H1 (cell line): ENCODE results near the gene NPTXR. TPM values are rescaled to one million over a fixed set of nuclear protein-coding genes. Genes with fewer than 3 reads are reported as not detected.

ENCODE experiments used
- CTCF ChIA-PET: fragments of 300-600 bp; sonication (Branson Sonifier 250); formaldehyde crosslinking; loops from one replicate; lab custom pipeline; 2021; ENCODE audit not compliant: partially characterized antibody; lab: Charles Lee
- POLR2A ChIA-PET: fragments of 300-600 bp; sonication (Branson Sonifier 250); formaldehyde crosslinking; loops from one replicate; lab custom pipeline; 2021; ENCODE audit warnings: inconsistent platforms; ENCODE audit not compliant: partially characterized antibody; lab: Charles Lee
- DNase-seq, 2 experiments: peaks; one replicate each; pipeline versions ENCODE4 v3.0.0 to v3.0.0-alpha.2; 2010 to 2022; ENCODE audit warnings: low spot score in 2 of 2, low read depth in 1 of 2, mixed read lengths in 1 of 2
- FAIRE-seq: peaks from 2 replicates; lab custom pipeline; 2011; peaks lifted over from hg19 to GRCh38; lab: Jason Lieb, UNC
- H2AFZ ChIP-seq: 2 replicates; pipeline ENCODE4 v1.8.1; 2012; ENCODE audit warnings: low read length, inconsistent platforms
- H2AK5ac ChIP-seq: 2 replicates; pipeline ENCODE4 v1.6.1; 2013; ENCODE audit warnings: low read depth, low read length
- H2BK120ac ChIP-seq: replicated peaks from 2 replicates; pipeline ENCODE3; 2013; ENCODE audit warnings: low read depth, low read length, inconsistent platforms
- H2BK12ac ChIP-seq: 2 replicates; pipeline ENCODE4 v1.6.1; 2013; ENCODE audit warnings: low read depth, low read length
- H2BK15ac ChIP-seq: 2 replicates; pipeline ENCODE4 v1.6.1; 2013; ENCODE audit warnings: low read length
- H2BK20ac ChIP-seq: 2 replicates; pipeline ENCODE4 v1.6.1; 2013; ENCODE audit warnings: low read length
- H2BK5ac ChIP-seq: 2 replicates; pipeline ENCODE4 v1.6.1; 2013; ENCODE audit warnings: low read depth, low read length
- H3K14ac ChIP-seq: 2 replicates; pipeline ENCODE4 v1.6.1; 2013; ENCODE audit warnings: inconsistent platforms; ENCODE audit not compliant: insufficient read length
- H3K18ac ChIP-seq: 2 replicates; pipeline ENCODE4 v1.6.1; 2013; ENCODE audit warnings: low read length; ENCODE audit errors: extremely low read depth
- H3K23ac ChIP-seq: 2 replicates; pipeline ENCODE4 v1.6.1; 2013; ENCODE audit warnings: inconsistent platforms; ENCODE audit not compliant: insufficient read length
- H3K23me2 ChIP-seq: 2 replicates; pipeline ENCODE4 v1.6.1; 2013; ENCODE audit warnings: low read depth, low read length
- H3K27ac ChIP-seq: 2 replicates; pipeline ENCODE4 v1.6.1; 2011; ENCODE audit warnings: low read depth, low read length, inconsistent platforms
- H3K27me3 ChIP-seq, 4 experiments: replicated peaks in 1 of 4; 1 replicate in 1 of 4; 2 replicates in 3 of 4; pipeline versions ENCODE4 v1.6.1 to v1.8.1; 2011 to 2013; ENCODE audit warnings: low read length in 3 of 4, mild to moderate bottlenecking in 3 of 4, inconsistent platforms in 2 of 4, mixed read lengths in 2 of 4, moderate library complexity in 1 of 4; ENCODE audit not compliant: control insufficient read depth in 3 of 4, insufficient read depth in 3 of 4; ENCODE audit errors: extremely low read depth in 1 of 4
- H3K36me3 ChIP-seq, 4 experiments: 2 replicates each; pipeline versions ENCODE4 v1.6.1 to v1.8.1; 2011 to 2013; ENCODE audit warnings: mild to moderate bottlenecking in 4 of 4, low read length in 3 of 4, moderate library complexity in 2 of 4, control low read depth in 1 of 4, inconsistent platforms in 1 of 4; ENCODE audit not compliant: insufficient read depth in 4 of 4, control insufficient read depth in 2 of 4
- H3K4ac ChIP-seq: replicated peaks from 2 replicates; pipeline ENCODE3; 2013; ENCODE audit warnings: low read length, low read depth, mixed read lengths, inconsistent platforms; ENCODE audit not compliant: insufficient read length
- H3K4me1 ChIP-seq, 4 experiments: replicated peaks in 1 of 4; 1 replicate in 1 of 4; 2 replicates in 3 of 4; pipeline versions ENCODE4 v1.6.1 to v1.8.1; 2011 to 2013; ENCODE audit warnings: low read length in 3 of 4, inconsistent platforms in 2 of 4, mixed read lengths in 1 of 4; ENCODE audit not compliant: insufficient read depth in 4 of 4, control insufficient read depth in 3 of 4
- H3K4me2 ChIP-seq, 2 experiments: 2 replicates each; pipeline versions ENCODE4 v1.6.1 to v1.8.1; 2011 to 2013; ENCODE audit warnings: low read depth in 2 of 2, low read length in 2 of 2, control low read depth in 1 of 2, inconsistent platforms in 1 of 2, mild to moderate bottlenecking in 1 of 2; ENCODE audit not compliant: insufficient read depth in 1 of 2
- H3K4me3 ChIP-seq, 4 experiments: fragments of 200-600, 300-600 bp in 1 of 4; sonication (generic), shearing (Covaris generic), sonication (Bioruptor Twin) in 1 of 4; 2 replicates each; pipeline versions ENCODE4 v1.5.1 to v1.8.1; 2011 to 2016; ENCODE audit warnings: low read length in 4 of 4, low read depth in 3 of 4, control low read depth in 2 of 4, inconsistent platforms in 2 of 4, mild to moderate bottlenecking in 2 of 4, mixed read lengths in 1 of 4, moderate library complexity in 1 of 4; ENCODE audit not compliant: insufficient read depth in 2 of 4; ENCODE audit errors: extremely low read depth in 1 of 4
- H3K56ac ChIP-seq: replicated peaks from 2 replicates; pipeline ENCODE3; 2013; ENCODE audit warnings: low read depth, mild to moderate bottlenecking, mixed read lengths, low read length, inconsistent platforms; ENCODE audit not compliant: insufficient read length
- H3K79me1 ChIP-seq: 2 replicates; pipeline ENCODE4 v1.6.1; 2013; ENCODE audit warnings: low read depth, low read length, control low read depth
- H3K79me2 ChIP-seq, 2 experiments: 2 replicates each; pipeline versions ENCODE4 v1.6.1 to v1.8.1; 2012 to 2013; ENCODE audit warnings: low read length in 2 of 2, mild to moderate bottlenecking in 2 of 2, inconsistent platforms in 1 of 2; ENCODE audit not compliant: insufficient read depth in 2 of 2, control insufficient read depth in 1 of 2
- H3K9ac ChIP-seq, 4 experiments: replicated peaks in 1 of 4; 1 replicate in 1 of 4; 2 replicates in 3 of 4; pipeline versions ENCODE4 v1.6.1 to v1.8.1; 2011 to 2013; ENCODE audit warnings: low read depth in 3 of 4, low read length in 3 of 4, control low read depth in 2 of 4, mild to moderate bottlenecking in 2 of 4, moderate library complexity in 2 of 4, inconsistent platforms in 1 of 4; ENCODE audit errors: extremely low read depth in 1 of 4
- H3K9me3 ChIP-seq, 2 experiments: 2 replicates each; pipeline versions ENCODE4 v1.6.1 to v1.8.1; 2012 to 2013; ENCODE audit warnings: mild to moderate bottlenecking in 2 of 2, moderate library complexity in 2 of 2, control low read depth in 1 of 2, inconsistent platforms in 1 of 2, low read depth in 1 of 2, low read length in 1 of 2, mixed read lengths in 1 of 2; ENCODE audit not compliant: insufficient read depth in 2 of 2
- H4K20me1 ChIP-seq, 2 experiments: replicated peaks in 1 of 2; 2 replicates each; pipeline versions ENCODE3 to v1.8.1; 2011 to 2013; ENCODE audit warnings: inconsistent platforms in 2 of 2, low read length in 2 of 2, mild to moderate bottlenecking in 1 of 2; ENCODE audit not compliant: insufficient read depth in 2 of 2, control insufficient read depth in 1 of 2
- H4K5ac ChIP-seq: 2 replicates; pipeline ENCODE4 v1.6.1; 2013; ENCODE audit warnings: low read length, low read depth, mixed read lengths, inconsistent platforms; ENCODE audit not compliant: insufficient read length
- H4K8ac ChIP-seq: 2 replicates; pipeline ENCODE4 v1.8.0; 2013; ENCODE audit warnings: mild to moderate bottlenecking, moderate library complexity, low read length, inconsistent platforms; ENCODE audit not compliant: insufficient read depth; ENCODE audit errors: extremely low read depth
- H4K91ac ChIP-seq: replicated peaks from 2 replicates; pipeline ENCODE3; 2013; ENCODE audit warnings: low read length, mixed read lengths, inconsistent platforms; ENCODE audit not compliant: insufficient read length
- BACH1 ChIP-seq: IDR thresholded peaks from 2 replicates; pipeline ENCODE4 v1.6.1; 2012; ENCODE audit warnings: low read length, improper control_type of control experiment
- CEBPB ChIP-seq: IDR thresholded peaks from 2 replicates; pipeline ENCODE4 v1.6.1; 2012; ENCODE audit warnings: low read depth, low read length
- CHD1 ChIP-seq: IDR thresholded peaks from 2 replicates; pipeline ENCODE4 v1.6.1; 2012; ENCODE audit warnings: low read depth, low read length, improper control_type of control experiment
- CREB1 ChIP-seq: IDR thresholded peaks from 2 replicates; pipeline ENCODE4 v1.6.1; 2012; ENCODE audit warnings: inconsistent platforms
- EP300 ChIP-seq, 2 experiments: IDR thresholded peaks; 1 replicate in 1 of 2; 2 replicates in 1 of 2; pipeline ENCODE4 v1.6.1; 2011 to 2012; ENCODE audit warnings: low read depth in 2 of 2, low read length in 2 of 2, mild to moderate bottlenecking in 2 of 2, borderline replicate concordance in 1 of 2, inconsistent platforms in 1 of 2, moderate library complexity in 1 of 2
- GABPA ChIP-seq: IDR thresholded peaks from 2 replicates; pipeline ENCODE4 v1.6.1; 2011; ENCODE audit warnings: mild to moderate bottlenecking, low read length, moderate library complexity, borderline replicate concordance; ENCODE audit not compliant: insufficient read depth
- GTF2F1 ChIP-seq: IDR thresholded peaks from 2 replicates; pipeline ENCODE4 v1.6.1; 2012; ENCODE audit warnings: low read depth, low read length, improper control_type of control experiment, borderline replicate concordance
- JUND ChIP-seq: IDR thresholded peaks from 2 replicates; pipeline ENCODE4 v1.6.1; 2011; ENCODE audit warnings: mild to moderate bottlenecking, improper control_type of control experiment, low read length
- NANOG ChIP-seq: IDR thresholded peaks from 2 replicates; pipeline ENCODE4 v1.6.1; 2011; ENCODE audit warnings: low read length, low read depth, mild to moderate bottlenecking, inconsistent platforms; ENCODE audit not compliant: insufficient read depth, poor library complexity, severe bottlenecking
- SIX5 ChIP-seq: IDR thresholded peaks from 2 replicates; pipeline ENCODE4 v1.6.1; 2011; ENCODE audit warnings: mild to moderate bottlenecking, low read depth, low read length
- TAF7 ChIP-seq: optimal IDR thresholded peaks from 2 replicates; pipeline ENCODE3; 2011; ENCODE audit warnings: low read depth, mild to moderate bottlenecking, inconsistent platforms, low read length, moderate library complexity, borderline replicate concordance
- WGBS, 2 experiments: shearing (Covaris generic) in 1 of 2; methylation state at CpG; one replicate each; pipeline versions ENCODE4 v1.1.6 to v1.1.7; 2013 to 2015; ENCODE audit warnings: low lambda C conversion rate in 2 of 2, mixed read lengths in 2 of 2, inconsistent platforms in 1 of 2, low coverage in 1 of 2, missing lambda C conversion rate in 1 of 2; ENCODE audit not compliant: insufficient replicate concordance in 2 of 2, insufficient coverage in 1 of 2, insufficient read length in 1 of 2; ENCODE audit errors: extremely low coverage in 1 of 2, missing lambda C conversion rate in 1 of 2; 5-methylcytosine and 5-hydroxymethylcytosine counted together
- polyA plus RNA-seq, 7 experiments: library from polyadenylated mRNA; depleted of rRNA in 3 of 7; stranded (reverse) in 5 of 7; unstranded in 2 of 7; fragments of >200 nt in 5 of 7; fragments of 200-250 nt in 2 of 7; gene quantifications; 1 replicate in 5 of 7; 2 replicates in 1 of 7; 4 replicates in 1 of 7; pipeline versions ENCODE4 v1.2.1 to v1.2.3, GENCODE V29; 2011 to 2013; ENCODE audit warnings: missing spikeins in 2 of 7, mixed read lengths in 2 of 7
- total RNA-seq: library from RNA; stranded (reverse); fragmentation: NEBNext Ultra II Directional; extraction: Animal tissue kit (Norgen Biotek cat#: 25700); gene quantifications from 2 replicates; pipeline ENCODE4 v1.2.1, GENCODE V29; 2021
- TF ChIP-seq, protein P1 (sequence below): IDR thresholded peaks from 2 replicates; pipeline ENCODE4 v1.6.1; 2012; ENCODE audit warnings: inconsistent platforms

Gene NPTXR
- total and polyA plus RNA-seq, 2 of the 8 experiments (the other 6 are each of a cell fraction or from before 2014, with no cell fraction given), result 3.7 to 6.4 TPM

DNA sequence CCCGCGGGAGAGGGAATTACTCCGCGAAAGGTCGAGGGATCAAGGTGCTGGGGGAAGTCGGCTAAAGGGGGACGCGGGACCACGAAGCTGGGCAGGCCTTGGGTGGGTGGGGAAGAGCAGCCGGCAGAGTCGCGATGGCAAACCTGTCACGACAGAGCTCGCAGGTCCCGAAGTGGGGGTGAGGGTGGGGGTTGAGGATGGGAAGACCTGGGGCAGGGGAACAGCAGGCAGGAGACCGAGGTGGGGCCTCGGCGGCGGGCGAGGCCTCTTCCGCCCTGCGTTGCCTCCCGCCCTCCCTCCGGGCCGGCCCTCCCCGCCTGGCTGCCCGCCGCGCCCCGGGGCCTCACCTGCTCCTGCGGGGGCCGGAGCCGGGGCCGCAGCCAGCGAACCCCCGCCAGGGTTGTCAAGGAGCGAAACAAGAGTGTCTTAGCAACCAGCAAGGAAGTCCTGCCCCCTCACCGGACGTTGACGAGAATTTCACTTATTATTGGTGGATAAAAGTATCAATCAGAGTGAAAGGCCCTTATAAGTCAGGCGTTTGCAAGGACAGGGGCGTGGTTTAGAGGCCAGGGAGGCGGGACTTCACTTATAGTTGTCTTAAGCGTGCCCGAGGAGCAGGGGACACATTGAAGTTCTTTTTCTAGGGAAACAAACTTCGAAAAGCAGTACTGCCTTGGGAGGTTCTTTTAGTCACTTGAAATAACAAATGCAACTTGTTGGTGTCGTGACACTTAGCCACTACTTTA is 49.9 kb downstream of the NPTXR start, which contains the start of gene DNAL4:
DNAL4 (minus strand) TSS at position 423 of the 746 bp plus-strand sequence. CDS start 11,412 bp downstream, outside the sequence.
- DNase-seq, result peak; percentile 89 to 92
- H2AK5ac ChIP-seq, result no peak within 1 kb of the TSS
- H3K27me3 ChIP-seq, result peaks cover 0 to 10% (median 3%) of the 10 kb centered on the region in 4 experiments; a peak in 4 of 7 replicates
- peak within 1 kb of the TSS; percentile 91 for H2AFZ ChIP-seq
- no peak within 1 kb of the TSS for H3K56ac ChIP-seq
- no peak within 1 kb of the TSS; the same call in 1 of the 2 replicates for H4K8ac ChIP-seq
- H2BK20ac ChIP-seq, result no peak within 1 kb of the TSS
- 0 out of 2 replicates have a peak within 1 kb of the TSS, but pooled peaks have one; percentile 35 for H3K18ac ChIP-seq
- no peaks in the 10 kb centered on the region for H3K79me2 ChIP-seq
- no peak within 1 kb of the TSS for H3K14ac ChIP-seq
- no peaks in the 10 kb centered on the region for H3K79me1 ChIP-seq
- 4% methylated on average over 33 of the region's 47 CpGs; no CpG with 5 or more reads in 1 of the 2 experiments for WGBS, 2 experiments
- peak within 1 kb of the TSS; percentile 26 to 85 (median 46); a peak in 6 of 7 replicates for H3K9ac ChIP-seq
- no peak within 1 kb of the TSS for H3K4ac ChIP-seq
- no peaks in the 10 kb centered on the region for H3K9me3 ChIP-seq
- H2BK120ac ChIP-seq, result no peak within 1 kb of the TSS
- peak within 1 kb of the TSS; percentile 61 to 86 (median 62) for H3K4me3 ChIP-seq
- no peak within 1 kb of the TSS for H3K27ac ChIP-seq
- H3K4me1 ChIP-seq, result peaks cover 0 to 4% (median 0%) of the 10 kb centered on the region in 4 experiments; a peak in 1 of 7 replicates
- H2BK12ac ChIP-seq, result no peak within 1 kb of the TSS
- ChIA-PET POLR2A (no interaction called here), CTCF (interaction anchor here (0.9 to 1.6 kb wide), 3 partner anchors 25 to 60 kb away, joined by 3 to 4 read pairs (median 3); no protein-coding TSS in a partner anchor)
- H2BK15ac ChIP-seq, result no peak within 1 kb of the TSS
- H4K20me1 ChIP-seq, result no peaks in the 10 kb centered on the region
- no peak within 1 kb of the TSS for H4K5ac ChIP-seq
- H3K23ac ChIP-seq, result no peak within 1 kb of the TSS
- no peak within 1 kb of the TSS for H4K91ac ChIP-seq
- FAIRE-seq, result peak; percentile 90
- peaks cover 5% of the 10 kb centered on the region for H3K23me2 ChIP-seq
- peak within 1 kb of the TSS; percentile 78 to 91 for H3K4me2 ChIP-seq
- no peaks in the 10 kb centered on the region for H3K36me3 ChIP-seq
- no peak within 1 kb of the TSS for H2BK5ac ChIP-seq
- TF ChIP-seq SIX5 (no peak), BACH1 (peak; percentile 85), EP300 (IDR thresholded peaks at IDR 0.05; ENCODE audit: borderline replicate concordance in 1 of 2, low read depth in 2 of 2, low read length in 2 of 2) (no peak), GABPA (peak; percentile 79; the same call in 1 of the 2 replicates), CEBPB (no peak), CREB1 (peak; percentile 54; the same call in 1 of the 2 replicates), GTF2F1 (no peak), TAF7 (no peak), CHD1 (no peak), NANOG (no peak), JUND (no peak)
- TF ChIP-seq, protein P1, sequence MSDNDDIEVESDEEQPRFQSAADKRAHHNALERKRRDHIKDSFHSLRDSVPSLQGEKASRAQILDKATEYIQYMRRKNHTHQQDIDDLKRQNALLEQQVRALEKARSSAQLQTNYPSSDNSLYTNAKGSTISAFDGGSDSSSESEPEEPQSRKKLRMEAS, result no peak
